Common myeloid progenitor, CD34-positive (primary cell): ENCODE measurements around the gene DHX15.
A peak's percentile ranks its signal among the peaks of the same experiment; 100 is the strongest.

Experiments used
- CTCF ChIA-PET: fragments of 350-600 bp; sonication (Branson Sonifier 250); formaldehyde crosslinking; loops from one replicate; lab custom pipeline; 2021; ENCODE audit warnings: antibody characterized with exemption; lab: Charles Lee
- POLR2A ChIA-PET: fragments of 350-600 bp; sonication (Branson Sonifier 250); formaldehyde crosslinking; loops from one replicate; lab custom pipeline; 2021; ENCODE audit warnings: antibody characterized with exemption; lab: Charles Lee
- DNase-seq, 3 donors: peaks; one replicate each; pipeline versions ENCODE4 v3.0.0 to v3.0.0-alpha.2; 2013
- H3K27ac ChIP-seq, 2 experiments: 1 replicate in 1 of 2; 2 replicates in 1 of 2; pipeline ENCODE4 v1.7.0; 2013; ENCODE audit warnings: inconsistent platforms in 2 of 2, low read length in 2 of 2, mild to moderate bottlenecking in 2 of 2, low read depth in 1 of 2, moderate library complexity in 1 of 2; ENCODE audit not compliant: severe bottlenecking in 2 of 2, insufficient read depth in 1 of 2, poor library complexity in 1 of 2
- H3K27me3 ChIP-seq, 5 experiments: replicated peaks in 2 of 5; 1 replicate in 3 of 5; 2 replicates in 2 of 5; pipeline versions ENCODE4 v1.6.1 to v1.7.0; 2013; ENCODE audit warnings: low read length in 4 of 5, mild to moderate bottlenecking in 2 of 5, moderate library complexity in 2 of 5, inconsistent platforms in 1 of 5; ENCODE audit not compliant: insufficient read depth in 5 of 5, control insufficient read depth in 4 of 5
- H3K36me3 ChIP-seq, 4 experiments: 1 replicate in 2 of 4; 2 replicates in 2 of 4; pipeline versions ENCODE4 v1.6.1 to v1.7.0; 2013; ENCODE audit warnings: low read length in 3 of 4, control low read depth in 1 of 4, mild to moderate bottlenecking in 1 of 4; ENCODE audit not compliant: control insufficient read depth in 4 of 4, insufficient read depth in 4 of 4
- H3K4me1 ChIP-seq, 4 experiments: 1 replicate in 3 of 4; 2 replicates in 1 of 4; pipeline versions ENCODE4 v1.6.1 to v1.7.1; 2013; ENCODE audit warnings: low read length in 3 of 4, mild to moderate bottlenecking in 3 of 4, control low read depth in 1 of 4, inconsistent platforms in 1 of 4, moderate library complexity in 1 of 4; ENCODE audit not compliant: control insufficient read depth in 4 of 4, insufficient read depth in 4 of 4; ENCODE audit errors: control extremely low read depth in 1 of 4
- H3K4me3 ChIP-seq, 7 experiments: 1 replicate in 4 of 7; 2 replicates in 3 of 7; pipeline versions ENCODE4 v1.5.1 to v1.7.0; 2013; ENCODE audit warnings: mild to moderate bottlenecking in 7 of 7, low read length in 6 of 7, moderate library complexity in 6 of 7, inconsistent platforms in 2 of 7, low read depth in 2 of 7, control low read depth in 1 of 7; ENCODE audit not compliant: insufficient read depth in 4 of 7, control insufficient read depth in 1 of 7; ENCODE audit errors: extremely low read depth in 1 of 7
- H3K9me3 ChIP-seq, 5 experiments: 1 replicate in 4 of 5; 2 replicates in 1 of 5; pipeline versions ENCODE4 v1.6.1 to v1.7.1; 2013; ENCODE audit warnings: low read length in 4 of 5, mild to moderate bottlenecking in 2 of 5, inconsistent platforms in 1 of 5, low read depth in 1 of 5, moderate library complexity in 1 of 5; ENCODE audit not compliant: control insufficient read depth in 4 of 5, insufficient read depth in 2 of 5; ENCODE audit errors: control extremely low read depth in 1 of 5
- WGBS: methylation state at CpG from one replicate; pipeline ENCODE4 v1.1.5; 2013; ENCODE audit not compliant: insufficient coverage; 5-methylcytosine and 5-hydroxymethylcytosine counted together

The DHX15 gene

GRCh38 chr4:24533364-24533763 lies 51.0 kb downstream of the DHX15 start:
- POLR2A ChIA-PET = no interaction called here
- Histone ChIP-seq H3K27me3 (no peaks in the 10 kb centered on the region), H3K9me3 (no peaks in the 10 kb centered on the region), H3K4me3 (no peak overlapping the region), H3K27ac (no peak overlapping the region), H3K36me3 (peaks cover 26 to 73% (median 52%) of the 10 kb centered on the region in 4 experiments), H3K4me1 (peaks cover 0 to 4% (median 3%) of the 10 kb centered on the region in 4 experiments)
- CTCF ChIA-PET = interaction anchor here (1.0 to 3.0 kb wide), 3 partner anchors 18 to 155 kb away, joined by 3 to 17 read pairs (median 4); no protein-coding TSS in a partner anchor
- 100% methylated on average over 3 of the region's 4 CpGs for WGBS
- no peak for DNase-seq

DNA sequence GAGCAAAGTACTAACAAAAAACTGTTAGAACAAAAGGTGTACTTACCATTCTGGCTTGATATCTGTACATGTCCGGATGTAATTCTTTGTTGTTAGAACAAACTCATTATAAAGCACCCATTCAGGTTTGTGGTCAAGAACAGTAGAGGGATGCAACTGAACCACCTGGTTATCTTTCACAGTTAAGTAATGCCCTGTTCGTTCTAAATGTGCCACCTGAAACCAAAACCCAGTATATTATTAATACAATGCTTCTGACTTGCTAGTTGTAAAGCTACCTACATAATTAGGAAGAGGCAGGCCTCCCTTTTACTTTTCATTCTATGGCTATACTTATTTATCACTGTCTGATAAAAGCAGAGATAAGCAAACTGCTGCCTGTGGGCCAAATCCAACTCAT lies 54.8 kb downstream of the DHX15 start:
- no peaks in the 10 kb centered on the region for H3K9me3 ChIP-seq
- DNase-seq = no peak
- no peak overlapping the region for H3K4me3 ChIP-seq
- peaks cover 19 to 88% (median 58%) of the 10 kb centered on the region in 4 experiments for H3K36me3 ChIP-seq
- POLR2A ChIA-PET = no interaction called here
- H3K4me1 ChIP-seq = no peaks in the 10 kb centered on the region
- H3K27ac ChIP-seq = no peak overlapping the region
- no peaks in the 10 kb centered on the region for H3K27me3 ChIP-seq
- CTCF ChIA-PET = no interaction called here
- WGBS = 100% methylated on average over 2 of the region's 2 CpGs

DNA sequence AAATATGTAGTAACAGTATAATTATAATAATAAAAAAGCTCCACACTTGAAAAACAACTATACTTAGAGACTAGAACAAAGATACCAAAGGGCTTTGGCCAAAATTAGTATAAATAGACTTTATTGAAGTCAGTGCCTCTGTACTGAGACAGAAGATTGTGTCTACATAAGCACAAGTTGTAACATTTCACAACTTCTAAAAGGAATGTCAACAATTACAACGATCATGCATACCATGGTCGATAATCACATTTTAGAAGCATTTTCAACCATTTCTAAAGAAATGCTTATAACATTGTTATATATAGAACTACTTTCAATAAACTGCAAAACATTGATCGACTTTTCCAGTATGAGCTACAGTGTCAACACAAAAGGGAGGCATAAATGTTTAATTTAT lies 57.0 kb downstream of the DHX15 start:
- ChIA-PET POLR2A (no interaction called here), CTCF (interaction anchor here (1.2 to 1.5 kb wide), 3 partner anchors 9 to 37 kb away, joined by 4 to 5 read pairs (median 4); no protein-coding TSS in a partner anchor)
- Histone ChIP-seq H3K27me3 (no peaks in the 10 kb centered on the region), H3K4me1 (no peaks in the 10 kb centered on the region), H3K27ac (no peak overlapping the region), H3K36me3 (peaks cover 19 to 88% (median 60%) of the 10 kb centered on the region in 4 experiments), H3K4me3 (no peak overlapping the region), H3K9me3 (no peaks in the 10 kb centered on the region)
- no peak for DNase-seq
- WGBS = no CpG with 5 or more reads among the region's 3 CpGs

DNA sequence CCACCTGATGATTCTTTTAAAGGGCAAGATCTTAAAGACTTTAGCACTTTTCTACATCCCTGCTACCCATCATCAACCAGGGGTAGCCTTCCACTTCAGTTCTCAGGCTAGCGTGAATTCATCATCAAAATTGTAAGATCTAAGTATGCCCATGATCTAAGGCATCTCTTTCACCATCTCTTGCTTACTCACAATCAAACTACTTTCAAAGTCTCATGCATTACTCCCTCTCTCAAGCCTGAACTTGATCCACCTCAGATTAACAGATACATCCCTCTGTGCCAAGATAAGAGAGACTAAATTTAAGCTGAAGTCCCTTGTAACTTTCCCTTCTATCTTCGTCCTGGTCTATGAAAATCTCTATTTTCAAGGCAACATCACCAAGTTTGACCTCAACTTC lies 62.8 kb downstream of the DHX15 start:
- H3K27ac ChIP-seq = no peak overlapping the region
- CTCF ChIA-PET = interaction anchor here (0.7 to 1.3 kb wide), 4 partner anchors 10 to 46 kb away, joined by 3 to 5 read pairs (median 3); no protein-coding TSS in a partner anchor
- POLR2A ChIA-PET = no interaction called here
- H3K36me3 ChIP-seq = peaks cover 4 to 65% (median 36%) of the 10 kb centered on the region in 4 experiments
- H3K9me3 ChIP-seq = no peaks in the 10 kb centered on the region
- no peaks in the 10 kb centered on the region for H3K27me3 ChIP-seq
- DNase-seq = no peak
- 100% methylated on average over 2 of the region's 2 CpGs for WGBS
- no peak overlapping the region for H3K4me3 ChIP-seq
- H3K4me1 ChIP-seq = peaks cover 0 to 3% (median 0%) of the 10 kb centered on the region in 4 experiments

DNA sequence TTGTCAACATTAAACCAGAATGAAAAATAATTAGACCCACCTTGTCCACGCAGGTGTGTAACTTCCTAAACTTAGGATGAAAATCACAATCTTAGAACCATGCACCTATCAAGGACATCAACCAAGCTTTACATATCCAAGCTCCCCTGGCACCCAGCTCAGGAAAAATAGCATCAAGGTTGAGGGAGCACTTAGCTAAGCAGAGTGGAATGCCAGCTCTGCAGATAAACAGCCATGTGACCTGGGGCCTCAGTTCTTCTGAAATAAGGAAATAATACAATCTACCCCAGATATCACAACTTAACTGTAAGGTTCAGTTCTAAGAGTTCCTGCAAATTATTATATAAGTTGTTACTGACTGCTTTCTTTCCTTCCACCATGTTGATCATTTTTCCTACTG lies 64.7 kb downstream of the DHX15 start:
- H3K27me3 ChIP-seq = no peaks in the 10 kb centered on the region
- H3K4me1 ChIP-seq = peaks cover 0 to 3% (median 0%) of the 10 kb centered on the region in 4 experiments
- H3K27ac ChIP-seq = no peak overlapping the region
- POLR2A ChIA-PET = no interaction called here
- no peaks in the 10 kb centered on the region for H3K9me3 ChIP-seq
- H3K36me3 ChIP-seq = peaks cover under 1 to 48% (median 23%) of the 10 kb centered on the region in 4 experiments
- DNase-seq = no peak
- 83% methylated on average over 1 of the region's 1 CpG for WGBS
- no peak overlapping the region for H3K4me3 ChIP-seq
- CTCF ChIA-PET = interaction anchor here (2.2 kb wide), 1 partner anchor 30 kb away, joined by 5 read pairs; no protein-coding TSS in a partner anchor

GRCh38 chr4:24517676-24518075 lies 66.7 kb downstream of the DHX15 start:
- POLR2A ChIA-PET = no interaction called here
- H3K27ac ChIP-seq = no peak overlapping the region
- H3K9me3 ChIP-seq = no peaks in the 10 kb centered on the region
- 57% methylated on average over 1 of the region's 2 CpGs for WGBS
- H3K4me1 ChIP-seq = peaks cover 0 to 3% (median 0%) of the 10 kb centered on the region in 4 experiments
- CTCF ChIA-PET = no interaction called here
- no peaks in the 10 kb centered on the region for H3K27me3 ChIP-seq
- no peak overlapping the region for H3K4me3 ChIP-seq
- DNase-seq = peak in 2 of 3 donors; percentile 31 to 64
- peaks cover 0 to 37% (median 13%) of the 10 kb centered on the region in 4 experiments for H3K36me3 ChIP-seq

- H3K4me3 ChIP-seq = no peak overlapping the region
- ChIA-PET CTCF (no interaction called here), POLR2A (no interaction called here)
- H3K4me1 ChIP-seq = peaks cover 0 to 3% (median 0%) of the 10 kb centered on the region in 4 experiments
- no peak for DNase-seq
- H3K27ac ChIP-seq = no peak overlapping the region
- no peaks in the 10 kb centered on the region for H3K9me3 ChIP-seq
- H3K27me3 ChIP-seq = no peaks in the 10 kb centered on the region
- H3K36me3 ChIP-seq = peaks cover 0 to 30% (median 10%) of the 10 kb centered on the region in 4 experiments
Observed at GRCh38 chr4:24516926-24517325, 67.4 kb downstream of the DHX15 start.
